Osteocyte (in vitro differentiated cells): ENCODE measurements around the gene WARS2. TPM values are rescaled to one million over a fixed set of nuclear protein-coding genes. Genes with fewer than 3 reads are reported as not detected.

ENCODE experiments used
- DNase-seq: peaks from one replicate; pipeline ENCODE4 v3.0.0; 2021; ENCODE audit warnings: mixed read lengths; ENCODE audit not compliant: unreplicated experiment; ENCODE audit errors: extremely low spot score
- H3K27ac Mint-ChIP-seq: one replicate; pipeline ENCODE4 v1.8.0; 2021; ENCODE audit warnings: mild to moderate bottlenecking, mixed read lengths; ENCODE audit not compliant: unreplicated experiment
- H3K27me3 Mint-ChIP-seq: one replicate; pipeline ENCODE4 v1.8.0; 2021; ENCODE audit warnings: mixed read lengths; ENCODE audit not compliant: unreplicated experiment
- H3K36me3 Mint-ChIP-seq: one replicate; pipeline ENCODE4 v1.8.0; 2021; ENCODE audit warnings: mixed read lengths; ENCODE audit not compliant: unreplicated experiment
- H3K4me1 Mint-ChIP-seq: one replicate; pipeline ENCODE4 v1.8.0; 2021; ENCODE audit warnings: mixed read lengths; ENCODE audit not compliant: unreplicated experiment
- H3K4me3 Mint-ChIP-seq: one replicate; pipeline ENCODE4 v1.8.0; 2021; ENCODE audit warnings: mild to moderate bottlenecking, moderate library complexity, mixed read lengths; ENCODE audit not compliant: unreplicated experiment
- H3K9me3 Mint-ChIP-seq: one replicate; pipeline ENCODE4 v1.8.0; 2021; ENCODE audit warnings: mixed read lengths; ENCODE audit not compliant: unreplicated experiment
- total RNA-seq: library from RNA; stranded (reverse); gene quantifications from 2 replicates; pipeline ENCODE4 v1.2.1, GENCODE V29; 2021
- TF ChIP-seq, protein P1 (sequence below): fragments of 200-600 bp; sonication (generic); IDR thresholded peaks from 2 replicates; pipeline ENCODE4 v1.5.0; 2021; ENCODE audit warnings: antibody characterized with exemption, mild to moderate bottlenecking, moderate library complexity

Gene WARS2
- total RNA-seq, 1 donor from 2014 or later: 13.2 TPM

DNA sequence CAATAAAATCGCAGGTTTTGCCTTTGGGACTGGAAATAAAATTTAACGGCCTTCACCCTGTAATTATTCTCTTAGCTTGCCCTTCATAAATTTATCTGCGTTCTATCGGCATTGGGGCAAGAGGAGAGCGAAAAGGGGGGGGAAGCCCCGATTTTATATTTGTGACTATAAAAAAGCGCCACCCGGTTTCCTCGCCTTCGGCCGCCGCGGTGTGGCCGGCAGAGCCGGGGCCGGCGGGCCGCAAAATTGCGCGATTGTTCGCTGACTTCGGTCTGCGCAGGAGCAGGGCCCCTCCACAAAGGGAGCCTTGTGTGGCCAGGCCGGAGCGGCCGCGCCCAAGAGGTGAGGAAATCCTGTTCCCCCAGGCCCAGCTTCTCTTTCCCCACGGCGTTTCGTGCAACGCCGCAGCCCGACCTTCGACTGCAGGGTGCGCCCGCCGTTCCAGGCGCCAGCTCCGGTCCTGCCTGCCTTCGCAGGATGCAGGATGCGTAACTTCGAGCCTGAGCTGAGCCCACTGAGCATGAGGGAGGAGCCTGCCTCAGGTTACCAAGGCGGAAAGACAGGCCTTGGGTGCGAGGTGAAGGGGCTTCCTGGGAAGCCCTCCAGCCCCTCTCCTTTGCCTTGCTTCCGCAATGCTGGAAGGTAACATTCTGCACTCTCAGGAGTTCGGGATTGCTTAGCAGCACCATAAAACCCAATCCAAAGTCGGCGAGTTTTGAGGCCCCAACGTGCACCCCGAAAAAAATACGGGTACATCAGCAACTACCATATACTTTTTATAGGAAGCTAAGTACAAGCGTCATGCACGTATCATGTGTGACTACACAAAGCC lies 147.4 kb downstream of the WARS2 start:
- Mint-ChIP-seq H3K36me3 (no peaks in the 10 kb centered on the region), H3K4me3 (no peak overlapping the region), H3K27me3 (peaks cover 81% of the 10 kb centered on the region), H3K27ac (no peak overlapping the region), H3K9me3 (no peaks in the 10 kb centered on the region), H3K4me1 (peaks cover 7% of the 10 kb centered on the region)
- TF ChIP-seq, protein P1, sequence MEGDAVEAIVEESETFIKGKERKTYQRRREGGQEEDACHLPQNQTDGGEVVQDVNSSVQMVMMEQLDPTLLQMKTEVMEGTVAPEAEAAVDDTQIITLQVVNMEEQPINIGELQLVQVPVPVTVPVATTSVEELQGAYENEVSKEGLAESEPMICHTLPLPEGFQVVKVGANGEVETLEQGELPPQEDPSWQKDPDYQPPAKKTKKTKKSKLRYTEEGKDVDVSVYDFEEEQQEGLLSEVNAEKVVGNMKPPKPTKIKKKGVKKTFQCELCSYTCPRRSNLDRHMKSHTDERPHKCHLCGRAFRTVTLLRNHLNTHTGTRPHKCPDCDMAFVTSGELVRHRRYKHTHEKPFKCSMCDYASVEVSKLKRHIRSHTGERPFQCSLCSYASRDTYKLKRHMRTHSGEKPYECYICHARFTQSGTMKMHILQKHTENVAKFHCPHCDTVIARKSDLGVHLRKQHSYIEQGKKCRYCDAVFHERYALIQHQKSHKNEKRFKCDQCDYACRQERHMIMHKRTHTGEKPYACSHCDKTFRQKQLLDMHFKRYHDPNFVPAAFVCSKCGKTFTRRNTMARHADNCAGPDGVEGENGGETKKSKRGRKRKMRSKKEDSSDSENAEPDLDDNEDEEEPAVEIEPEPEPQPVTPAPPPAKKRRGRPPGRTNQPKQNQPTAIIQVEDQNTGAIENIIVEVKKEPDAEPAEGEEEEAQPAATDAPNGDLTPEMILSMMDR: no peak
- DNase-seq: no peak

DNA sequence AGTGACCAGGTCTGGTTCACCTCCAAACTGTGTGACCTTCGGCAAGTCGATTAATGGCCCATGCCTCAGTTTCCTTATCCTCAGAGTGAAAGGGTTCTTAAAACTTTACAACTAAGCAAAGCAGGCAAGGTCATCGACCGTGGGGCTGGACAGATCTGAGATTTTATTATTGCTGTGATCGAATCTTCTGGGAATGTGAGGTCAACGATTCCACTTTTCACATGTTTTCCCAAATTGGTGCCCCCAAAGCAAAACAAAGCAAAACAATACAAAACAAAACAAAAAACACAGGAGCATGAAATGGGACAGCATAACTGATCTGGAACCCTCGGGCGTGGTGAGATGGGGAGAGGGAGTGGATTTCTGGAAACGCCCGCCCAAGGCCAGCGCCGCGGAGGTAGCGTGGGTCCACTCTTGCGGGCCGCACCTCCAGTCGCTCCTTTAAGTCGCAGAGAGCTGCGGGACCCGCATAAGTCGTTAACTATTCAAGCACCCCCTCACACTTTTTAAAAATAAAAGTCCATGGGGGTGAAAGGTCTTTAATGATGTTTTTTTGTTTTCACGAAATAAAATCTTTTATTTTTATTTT lies 148.1 kb downstream of the WARS2 start:
- Mint-ChIP-seq H3K4me1 (peaks cover 10% of the 10 kb centered on the region), H3K4me3 (no peak overlapping the region), H3K27me3 (peaks cover 79% of the 10 kb centered on the region), H3K9me3 (no peaks in the 10 kb centered on the region), H3K36me3 (no peaks in the 10 kb centered on the region), H3K27ac (no peak overlapping the region)
- TF ChIP-seq, protein P1: no peak
- no peak for DNase-seq

DNA sequence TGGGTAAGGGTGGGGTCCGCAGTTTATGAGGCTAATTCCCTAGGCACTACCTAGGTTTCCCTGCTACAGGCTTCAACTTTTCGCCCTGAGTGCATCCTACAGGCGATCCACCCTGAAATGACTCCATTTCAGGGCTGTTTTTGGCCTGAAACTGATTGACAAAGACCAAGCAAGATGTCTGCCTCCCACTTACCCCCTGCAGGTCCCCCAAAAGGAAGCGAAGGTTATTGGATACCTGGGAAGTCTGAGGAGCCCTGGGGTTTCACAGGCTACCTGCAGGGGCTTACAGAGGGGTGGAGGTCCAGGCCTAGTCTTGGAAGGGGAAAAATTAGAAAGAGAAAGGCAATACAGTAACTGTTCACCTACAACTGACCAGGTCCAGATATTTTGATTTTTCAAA lies 149.0 kb downstream of the WARS2 start:
- H3K27me3 Mint-ChIP-seq: peaks cover 87% of the 10 kb centered on the region
- no peak overlapping the region for H3K4me3 Mint-ChIP-seq
- no peaks in the 10 kb centered on the region for H3K36me3 Mint-ChIP-seq
- H3K4me1 Mint-ChIP-seq: peaks cover 18% of the 10 kb centered on the region
- no peaks in the 10 kb centered on the region for H3K9me3 Mint-ChIP-seq
- no peak for DNase-seq
- no peak overlapping the region for H3K27ac Mint-ChIP-seq
- TF ChIP-seq, protein P1: no peak

DNA sequence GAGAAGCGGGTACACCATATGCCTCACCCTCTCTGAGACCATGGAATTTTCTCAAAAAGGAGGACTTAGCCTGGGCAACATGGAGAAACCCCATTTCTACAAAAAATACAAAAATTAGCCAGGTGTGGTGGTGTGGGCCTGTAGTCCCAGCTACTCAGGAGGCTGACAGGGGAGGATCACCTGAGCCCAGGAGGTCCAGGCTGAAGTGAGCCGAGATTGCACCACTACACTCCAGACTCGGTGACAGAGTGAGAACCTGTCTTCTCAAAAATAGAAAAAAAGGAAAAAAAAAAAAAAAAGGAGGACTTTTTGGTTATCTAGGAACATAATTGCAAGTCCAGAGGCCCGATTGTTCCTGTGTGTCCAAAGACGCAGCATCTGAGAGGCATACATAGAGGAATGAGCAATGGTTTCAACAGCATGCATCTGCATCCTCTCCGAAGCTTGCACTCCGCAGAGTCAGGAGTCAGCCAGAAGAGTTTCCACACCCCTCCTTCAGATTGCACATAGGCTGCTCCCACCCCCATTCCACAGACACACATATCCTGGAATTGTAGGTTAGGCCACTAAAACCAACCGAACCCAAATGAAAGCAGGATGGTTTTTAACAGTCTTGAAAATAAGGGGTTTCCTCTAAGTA lies 149.8 kb downstream of the WARS2 start:
- Mint-ChIP-seq H3K4me3 (no peak overlapping the region), H3K4me1 (peaks cover 26% of the 10 kb centered on the region), H3K27ac (no peak overlapping the region), H3K36me3 (no peaks in the 10 kb centered on the region), H3K9me3 (no peaks in the 10 kb centered on the region), H3K27me3 (peaks cover 91% of the 10 kb centered on the region)
- TF ChIP-seq, protein P1: no peak
- no peak for DNase-seq

DNA sequence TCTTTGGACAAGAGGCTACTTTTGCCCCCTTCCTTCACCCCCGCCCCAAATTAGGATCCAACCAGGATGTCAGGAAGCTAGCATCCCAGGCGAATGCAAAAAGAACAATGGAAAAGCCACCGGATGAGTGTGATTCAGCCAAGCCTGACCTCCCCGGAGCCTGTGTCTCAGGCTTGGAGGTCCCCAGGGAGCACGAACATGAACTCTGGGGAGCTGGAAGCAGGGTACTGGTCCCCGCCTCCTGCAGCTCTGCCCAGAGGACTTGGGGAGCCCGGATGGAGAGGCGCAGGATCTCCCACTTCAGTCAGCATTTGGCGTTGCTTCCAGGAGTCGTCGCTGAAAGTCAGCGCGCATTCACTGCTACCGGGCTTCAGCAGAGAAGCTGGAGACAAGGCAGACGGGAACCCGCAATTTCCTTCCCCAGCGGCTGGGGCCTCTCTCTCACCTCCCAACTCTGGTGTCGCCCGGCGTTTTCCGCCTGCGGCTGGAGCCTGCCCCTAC lies 150.5 kb downstream of the WARS2 start:
- DNase-seq: no peak
- Mint-ChIP-seq H3K27ac (no peak overlapping the region), H3K36me3 (peaks cover 3% of the 10 kb centered on the region), H3K4me1 (peaks cover 31% of the 10 kb centered on the region), H3K27me3 (peaks cover 91% of the 10 kb centered on the region), H3K9me3 (no peaks in the 10 kb centered on the region), H3K4me3 (no peak overlapping the region)
- TF ChIP-seq, protein P1: no peak
